HG02870 (cell line): ENCODE data around the gene HSD11B1.
"Not testable (repeated sequence)": the region's sequence is repeated elsewhere in the genome, so short reads cannot be mapped to it uniquely, and the experiment has no call there.

Experiments
- ATAC-seq: cut with Tn5 transposase; IDR thresholded peaks from one replicate; pipeline ENCODE4 v1.9.1; 2021; ENCODE audit warnings: mild to moderate bottlenecking, moderate library complexity; ENCODE audit not compliant: unreplicated experiment

Gene HSD11B1

DNA sequence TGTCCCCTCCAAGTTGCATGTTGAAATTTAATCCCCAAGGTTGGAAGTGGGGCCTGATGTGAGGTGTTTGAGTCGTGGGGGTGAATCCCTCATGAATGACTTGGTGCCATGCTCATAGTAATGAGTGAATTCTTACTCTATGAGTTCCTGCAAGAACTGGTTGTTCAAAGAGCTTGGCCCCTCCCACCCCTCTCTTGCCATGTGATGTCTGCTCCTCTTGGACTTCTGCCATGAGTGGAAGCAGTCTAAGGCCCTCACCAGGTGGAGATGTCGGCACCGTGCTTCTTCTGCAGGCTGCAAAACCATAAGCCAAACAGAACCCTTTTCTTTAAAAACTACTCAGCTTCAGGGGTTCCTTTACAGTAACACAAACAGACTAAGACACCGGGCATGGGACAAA, 15.2 kb upstream of the HSD11B1 start:
- ATAC-seq: no peak

GRCh38 chr1:209691237-209691636, 13.4 kb upstream of the HSD11B1 start:
- ATAC-seq: no peak

DNA sequence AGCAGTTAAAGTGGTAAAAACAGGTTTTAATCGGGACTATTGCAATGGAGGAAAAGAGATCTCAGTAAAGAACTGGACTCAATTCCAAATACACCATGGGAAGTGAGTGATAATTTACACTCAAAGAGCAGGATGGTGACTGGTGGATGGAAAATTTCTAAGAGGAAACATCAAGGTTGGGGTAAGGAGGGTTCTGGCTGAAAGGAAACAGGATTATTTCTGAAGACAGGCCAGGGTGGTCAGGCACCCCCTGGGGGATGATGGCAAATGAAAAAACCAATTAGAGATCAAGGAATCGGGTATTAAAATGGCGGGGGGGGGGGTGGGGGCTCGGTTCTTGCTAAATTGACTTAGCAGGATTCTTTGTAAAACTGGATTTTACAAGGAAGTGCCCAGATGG, 12.3 kb upstream of the HSD11B1 start:
- no peak for ATAC-seq

- ATAC-seq: peak; percentile 57
Observed at GRCh38 chr1:209692745-209693504, 11.7 kb upstream of the HSD11B1 start.

DNA sequence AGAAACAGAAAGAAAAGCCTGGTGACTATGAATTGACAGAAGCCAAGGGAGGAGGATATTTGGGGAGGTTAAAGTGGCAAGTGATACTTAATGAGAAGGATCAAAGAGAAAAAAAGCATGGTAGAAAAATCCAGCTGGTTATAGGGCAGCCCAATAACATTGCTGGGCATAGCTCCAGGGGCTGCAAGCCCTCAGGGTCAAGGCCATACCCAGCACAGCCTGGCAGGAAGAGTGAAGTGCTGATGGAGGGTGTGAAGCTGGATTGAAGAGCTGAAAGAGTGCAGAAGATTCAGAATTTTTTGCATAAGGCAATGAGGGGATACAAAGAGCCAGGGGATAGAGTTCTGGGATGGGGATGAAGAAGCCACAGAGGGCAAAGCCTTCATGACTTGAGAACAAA, 8.0 kb upstream of the HSD11B1 start:
- ATAC-seq: no peak

DNA sequence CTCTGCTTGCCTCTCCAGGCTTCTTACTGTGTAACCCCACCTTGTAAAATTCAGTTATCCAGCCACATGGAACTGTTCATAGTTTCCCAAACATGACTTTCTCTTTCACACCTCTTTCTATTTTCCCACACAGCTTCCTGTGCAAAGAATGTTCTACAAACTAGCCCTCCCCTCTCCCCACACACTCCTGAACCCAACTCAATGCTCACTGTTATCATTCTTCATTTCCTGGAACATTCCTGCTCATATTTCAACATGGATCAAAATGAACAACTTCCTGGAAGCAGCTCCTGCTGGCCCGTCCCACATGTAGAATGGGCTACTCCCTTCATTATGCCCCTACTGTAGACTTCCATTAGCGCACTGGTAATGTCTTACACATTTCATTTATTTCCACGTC, 7.5 kb upstream of the HSD11B1 start:
- ATAC-seq: no peak

DNA sequence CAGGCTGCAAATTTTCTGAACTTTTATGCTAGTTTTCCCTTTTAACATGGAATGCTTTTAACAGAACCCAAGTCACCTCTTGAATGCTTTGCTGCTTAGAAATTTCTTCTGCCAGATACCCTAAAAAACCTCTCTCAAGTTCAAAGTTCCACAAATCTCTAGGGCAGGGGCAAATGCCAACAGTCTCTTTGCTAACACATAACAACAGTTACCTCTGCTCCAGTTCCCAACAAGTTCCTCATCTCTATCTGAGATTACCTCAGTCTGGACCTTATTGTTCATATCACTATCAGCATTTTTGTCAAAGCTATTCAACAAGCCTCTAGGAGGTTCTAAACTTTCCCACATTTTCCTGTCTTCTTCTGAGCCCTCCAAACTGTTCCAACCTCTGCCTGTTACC, 4.0 kb upstream of the HSD11B1 start:
- not testable (repeated sequence) for ATAC-seq

DNA sequence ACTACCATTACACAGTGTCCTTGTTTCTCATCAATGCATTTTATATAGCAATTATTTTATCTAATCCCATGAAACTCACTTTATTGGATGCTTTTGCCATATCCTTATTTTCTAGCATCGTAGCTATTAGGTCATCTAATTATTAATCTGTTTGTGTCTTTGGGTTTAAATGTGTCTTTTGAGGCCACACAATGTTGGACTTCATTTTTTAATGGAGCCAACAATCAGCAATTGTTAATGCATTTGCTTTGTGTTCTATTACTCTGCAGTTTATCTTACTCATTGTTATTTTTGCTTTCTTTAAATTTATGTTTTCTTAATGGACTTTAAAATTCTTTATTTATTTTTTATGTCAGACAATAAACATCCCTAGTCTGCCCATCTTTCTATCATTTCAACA, 1.8 kb upstream of the HSD11B1 start:
- ATAC-seq: no peak

GRCh38 chr1:209703834-209704504, 677 bp upstream of the HSD11B1 start:
- ATAC-seq: no peak

DNA sequence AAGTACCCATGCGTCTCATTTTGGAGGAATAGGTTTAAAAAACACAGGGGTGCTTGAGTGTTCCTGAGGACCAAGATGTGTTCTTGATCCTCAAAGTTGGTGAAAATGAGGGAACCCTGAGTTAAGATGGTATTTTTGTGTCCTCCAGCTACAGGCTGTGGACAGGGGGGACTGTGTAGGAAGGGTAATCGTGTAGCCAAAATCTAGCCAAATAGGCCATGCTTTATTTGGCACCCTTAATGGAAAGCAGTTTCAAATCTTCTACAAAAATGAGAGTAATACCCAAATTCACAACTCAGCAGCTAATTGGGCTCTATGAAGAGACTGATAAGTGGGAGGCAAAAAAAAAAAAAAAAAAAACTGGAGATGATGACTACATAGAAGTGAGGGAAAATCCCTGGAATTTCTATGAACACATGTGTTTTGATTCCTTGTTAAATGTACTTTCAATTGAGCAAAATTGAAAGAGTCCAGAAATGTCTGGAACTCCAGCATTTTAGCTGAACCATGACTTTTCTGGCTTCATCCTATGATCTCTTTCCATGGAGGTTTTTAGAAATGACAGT, 470 bp downstream of the HSD11B1 start:
- no peak for ATAC-seq

DNA sequence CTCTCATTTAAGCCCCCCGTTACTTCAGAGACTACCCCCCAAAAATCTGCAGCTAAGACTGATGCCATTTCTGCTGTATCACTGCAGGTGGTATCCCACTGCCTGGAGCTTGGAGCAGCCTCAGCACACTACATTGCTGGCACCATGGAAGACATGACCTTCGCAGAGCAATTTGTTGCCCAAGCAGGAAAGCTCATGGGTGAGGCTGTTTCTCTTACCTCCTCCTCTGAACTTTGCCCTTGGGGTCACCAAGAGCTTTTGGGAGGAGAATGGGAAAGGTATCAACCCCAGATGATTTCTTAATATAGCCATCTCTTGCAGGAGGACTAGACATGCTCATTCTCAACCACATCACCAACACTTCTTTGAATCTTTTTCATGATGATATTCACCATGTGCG, 2.0 kb downstream of the HSD11B1 start:
- no peak for ATAC-seq

GRCh38 chr1:209707308-209707707, 2.7 kb downstream of the HSD11B1 start:
- ATAC-seq: no peak

- no peak for ATAC-seq
Observed at GRCh38 chr1:209708297-209708696, 3.7 kb downstream of the HSD11B1 start.

DNA sequence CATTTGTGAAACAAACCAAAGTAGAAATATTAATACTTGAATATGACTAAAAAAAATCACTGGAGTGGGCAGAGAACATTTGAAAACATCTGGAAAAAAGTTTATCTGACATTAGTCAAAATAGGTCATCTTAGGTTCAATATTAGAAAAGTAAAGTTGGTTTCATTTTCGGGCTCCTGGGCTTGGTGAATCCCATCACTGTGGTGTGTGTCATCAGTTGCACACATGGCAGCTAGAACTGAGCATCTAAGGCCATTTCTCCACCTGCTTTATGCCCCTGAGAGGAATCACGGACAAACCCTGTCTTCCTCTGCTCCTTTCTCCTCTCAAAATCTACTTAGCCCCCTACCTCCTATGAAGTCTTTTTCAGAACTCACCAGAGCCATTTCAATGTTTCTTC, 5.4 kb downstream of the HSD11B1 start:
- no peak for ATAC-seq

- no peak for ATAC-seq
Observed at GRCh38 chr1:209710847-209711246, 6.2 kb downstream of the HSD11B1 start.

DNA sequence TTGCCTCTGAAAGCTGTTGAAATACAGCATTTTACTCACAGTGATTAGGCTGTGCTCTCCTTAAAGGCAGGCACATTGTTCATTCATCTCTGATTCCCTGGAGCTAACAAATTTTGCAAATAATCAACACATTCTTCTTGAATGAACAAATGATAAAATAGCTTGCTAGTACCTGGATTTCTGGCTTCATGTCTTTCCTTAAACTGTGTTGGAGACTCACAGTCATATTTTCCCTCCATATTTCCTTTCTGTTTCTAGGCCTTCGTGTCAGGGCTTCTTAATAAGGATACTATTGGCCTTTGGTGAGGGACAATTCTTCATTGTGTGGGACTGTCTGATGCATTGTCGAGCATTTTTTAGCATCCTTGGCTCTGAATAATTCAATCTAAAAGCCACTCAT, 9.7 kb downstream of the HSD11B1 start:
- ATAC-seq: no peak

GRCh38 chr1:209715314-209715713, 10.7 kb downstream of the HSD11B1 start:
- ATAC-seq: no peak

DNA sequence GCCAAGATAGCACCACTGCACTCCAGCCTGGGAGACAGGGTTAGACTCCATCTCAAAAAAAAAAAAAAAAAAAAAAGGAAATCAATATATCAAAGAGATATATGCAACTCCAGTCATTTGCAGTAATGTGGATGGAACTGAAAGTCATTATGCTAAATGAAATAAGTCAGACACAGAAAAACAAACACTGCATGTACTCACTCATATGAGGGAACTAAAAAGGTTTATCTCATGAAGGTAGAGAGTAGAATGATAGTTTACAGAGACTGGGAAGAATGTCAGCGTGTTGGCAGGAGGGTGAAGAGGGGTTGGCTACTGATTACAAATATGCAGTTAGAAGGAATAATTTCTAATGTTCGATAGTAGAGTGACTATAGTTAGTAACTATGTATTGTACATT, 13.2 kb downstream of the HSD11B1 start:
- no peak for ATAC-seq

DNA sequence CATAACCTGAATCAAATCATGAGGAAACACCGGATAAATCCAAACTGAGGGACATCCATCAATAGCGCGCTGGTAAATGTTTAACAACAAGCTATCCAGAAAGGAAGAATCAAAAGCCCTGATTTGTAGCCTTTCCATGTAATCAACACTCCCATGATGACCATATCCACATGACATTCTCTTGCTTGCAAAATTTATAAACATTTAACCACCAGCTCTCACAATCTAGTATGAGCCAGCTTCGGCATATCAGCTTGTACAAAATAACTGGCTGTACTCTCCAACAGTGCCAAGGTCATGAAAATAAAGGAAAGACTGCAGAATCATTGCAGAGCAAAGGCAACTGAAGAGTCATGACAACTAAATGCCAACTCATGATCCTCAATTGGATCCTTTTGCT, 15.7 kb downstream of the HSD11B1 start:
- ATAC-seq: no peak

GRCh38 chr1:209720826-209721225, 16.2 kb downstream of the HSD11B1 start:
- no peak for ATAC-seq

DNA sequence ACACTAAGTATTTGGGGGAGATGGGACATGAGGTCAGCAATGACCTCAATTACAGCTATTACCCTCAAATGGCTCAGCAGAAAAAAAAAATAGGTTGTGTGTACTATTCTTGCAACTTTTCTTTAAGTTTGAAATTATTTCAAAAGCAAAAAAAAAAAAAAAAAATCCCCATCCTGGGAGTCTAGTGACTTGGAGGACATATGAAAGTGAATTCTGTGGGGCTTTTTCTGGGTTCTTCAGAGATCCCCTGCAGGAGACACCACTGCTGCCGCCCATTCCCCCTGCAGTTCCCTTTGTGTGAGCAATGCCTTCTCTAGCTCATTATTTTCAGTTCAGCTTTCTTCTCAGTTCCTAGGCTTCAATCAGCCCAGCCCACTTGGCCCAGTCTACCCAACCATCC, 16.7 kb downstream of the HSD11B1 start:
- no peak for ATAC-seq

GRCh38 chr1:209723265-209723664, 18.6 kb downstream of the HSD11B1 start:
- no peak for ATAC-seq
